GM20000 (cell line): ENCODE data around the gene MRPL34.

Experiments
- DNase-seq: peaks from one replicate; pipeline ENCODE4 v3.0.0; 2012; ENCODE audit warnings: low spot score
- CTCF ChIP-seq: IDR thresholded peaks from 2 replicates; pipeline ENCODE4 v1.5.1; 2012; ENCODE audit warnings: mild to moderate bottlenecking, control low read depth; ENCODE audit errors: extremely low read depth, missing control alignments

The MRPL34 gene

GRCh38 chr19:17311455-17312188 is 6.0 kb downstream of the MRPL34 start:
- no peak for DNase-seq
- no peak for TF ChIP-seq CTCF

GRCh38 chr19:17312189-17313113 is 6.8 kb downstream of the MRPL34 start:
- no peak for TF ChIP-seq CTCF
- DNase-seq, result no peak

- no peak for DNase-seq
- no peak for TF ChIP-seq CTCF
These were observed 8.4 kb downstream of the MRPL34 start for GRCh38 chr19:17314007-17314593.

GRCh38 chr19:17318966-17319365 is 13.3 kb downstream of the MRPL34 start:
- TF ChIP-seq CTCF, result no peak
- no peak for DNase-seq

- TF ChIP-seq CTCF, result no peak
- DNase-seq, result no peak
These were observed 14.0 kb downstream of the MRPL34 start for GRCh38 chr19:17319473-17320238.

- no peak for TF ChIP-seq CTCF
- DNase-seq, result no peak
These were observed 14.8 kb downstream of the MRPL34 start for GRCh38 chr19:17320435-17320834.
